ENCODE data around the gene SLC37A3. TPM values are rescaled to one million over a fixed set of nuclear protein-coding genes. Genes with fewer than 3 reads are reported as not detected.

SLC37A3 gene
- total and polyA plus RNA-seq, 2 donors (not counting 1 experiment from before 2014, with no cell fraction given), result 53.5 to 81.7 TPM

DNA sequence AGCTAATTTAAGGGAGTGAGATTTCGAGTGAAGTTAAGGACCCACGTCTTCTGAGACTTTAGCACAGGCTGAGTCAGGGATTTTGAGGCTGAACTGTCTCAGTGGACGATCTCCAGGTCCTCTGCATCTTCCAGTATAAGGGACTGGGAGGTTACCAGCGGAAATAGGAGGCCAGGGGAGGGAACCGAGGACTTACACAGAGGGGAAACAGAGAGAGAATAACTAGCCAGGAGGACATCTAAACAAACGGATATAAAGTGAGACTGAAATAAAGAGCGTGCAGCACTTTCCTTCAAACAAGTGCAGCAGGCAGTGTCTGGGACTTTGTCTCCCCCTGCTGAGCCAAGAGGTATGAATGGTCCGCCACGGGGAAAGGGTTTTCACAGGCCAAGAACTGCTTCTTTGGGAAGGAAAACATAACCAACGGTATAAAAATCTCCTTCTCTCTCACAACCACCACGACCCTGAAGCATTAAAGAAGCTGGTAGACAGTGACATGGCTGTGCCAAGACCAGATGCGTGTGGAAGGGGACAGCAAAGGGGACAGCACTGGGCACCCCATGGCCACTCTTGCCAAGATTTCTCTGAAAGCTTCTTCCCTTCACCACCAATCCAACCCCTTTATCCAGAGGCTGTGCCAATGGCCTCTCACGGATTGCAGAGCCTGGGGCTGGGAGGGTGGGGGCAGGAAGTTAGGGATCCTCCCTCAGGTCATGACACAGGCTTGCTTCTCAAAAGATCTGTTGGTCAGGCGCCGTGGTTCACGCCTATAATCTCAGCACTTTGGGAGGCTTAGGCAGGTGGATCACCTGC, 72.0 kb downstream of the SLC37A3 start:
- Histone ChIP-seq H3K36me3 (ENCODE audit: control insufficient read depth, insufficient read depth, low read length) (no peaks in the 10 kb centered on the region), H4K20me1 (ENCODE audit: control insufficient read depth, extremely low read depth, insufficient read depth, low read length) (no peaks in the 10 kb centered on the region), H3K9ac (ENCODE audit: insufficient read depth, low read length) (no peak overlapping the region), H3K4me3 (replicated peaks in 1 of 4; ENCODE audit: control extremely low read depth in 1 of 4, insufficient read depth in 1 of 4, low read depth in 3 of 4, low read length in 4 of 4) (peak overlapping the region in 2 of 4 experiments; percentile 1 to 5), H3K79me2 (ENCODE audit: control insufficient read depth, insufficient read depth, low read length) (no peaks in the 10 kb centered on the region), H3K9me3 (ENCODE audit: control insufficient read depth, insufficient read depth, low read depth, low read length) (no peaks in the 10 kb centered on the region), H3K27ac (ENCODE audit: insufficient read depth, low read length) (no peak overlapping the region), H3K27me3 (ENCODE audit: control insufficient read depth, insufficient read depth, low read length) (no peaks in the 10 kb centered on the region), H3K4me1 (ENCODE audit: control insufficient read depth, extremely low read depth, insufficient read depth, low read length) (no peaks in the 10 kb centered on the region), H3K4me2 (ENCODE audit: extremely low read depth, insufficient read depth, low read length) (peak overlapping the region; percentile 51), H2AFZ (ENCODE audit: low read length) (no peak overlapping the region)
- TF ChIP-seq, protein P1, sequence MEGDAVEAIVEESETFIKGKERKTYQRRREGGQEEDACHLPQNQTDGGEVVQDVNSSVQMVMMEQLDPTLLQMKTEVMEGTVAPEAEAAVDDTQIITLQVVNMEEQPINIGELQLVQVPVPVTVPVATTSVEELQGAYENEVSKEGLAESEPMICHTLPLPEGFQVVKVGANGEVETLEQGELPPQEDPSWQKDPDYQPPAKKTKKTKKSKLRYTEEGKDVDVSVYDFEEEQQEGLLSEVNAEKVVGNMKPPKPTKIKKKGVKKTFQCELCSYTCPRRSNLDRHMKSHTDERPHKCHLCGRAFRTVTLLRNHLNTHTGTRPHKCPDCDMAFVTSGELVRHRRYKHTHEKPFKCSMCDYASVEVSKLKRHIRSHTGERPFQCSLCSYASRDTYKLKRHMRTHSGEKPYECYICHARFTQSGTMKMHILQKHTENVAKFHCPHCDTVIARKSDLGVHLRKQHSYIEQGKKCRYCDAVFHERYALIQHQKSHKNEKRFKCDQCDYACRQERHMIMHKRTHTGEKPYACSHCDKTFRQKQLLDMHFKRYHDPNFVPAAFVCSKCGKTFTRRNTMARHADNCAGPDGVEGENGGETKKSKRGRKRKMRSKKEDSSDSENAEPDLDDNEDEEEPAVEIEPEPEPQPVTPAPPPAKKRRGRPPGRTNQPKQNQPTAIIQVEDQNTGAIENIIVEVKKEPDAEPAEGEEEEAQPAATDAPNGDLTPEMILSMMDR (conservative IDR thresholded peaks at IDR 0.05 in 1 of 2, IDR thresholded peaks at IDR 0.05 in 1 of 2; ENCODE audit: low read depth in 1 of 2, low read length in 2 of 2), result peak; percentile 87 to 93
- no peak for TF ChIP-seq EZH2 (IDR thresholded peaks at IDR 0.05; ENCODE audit: low read length, missing control alignments)
- peak; percentile 53 to 77 for DNase-seq (ENCODE audit: low read depth in 2 of 2)

DNA sequence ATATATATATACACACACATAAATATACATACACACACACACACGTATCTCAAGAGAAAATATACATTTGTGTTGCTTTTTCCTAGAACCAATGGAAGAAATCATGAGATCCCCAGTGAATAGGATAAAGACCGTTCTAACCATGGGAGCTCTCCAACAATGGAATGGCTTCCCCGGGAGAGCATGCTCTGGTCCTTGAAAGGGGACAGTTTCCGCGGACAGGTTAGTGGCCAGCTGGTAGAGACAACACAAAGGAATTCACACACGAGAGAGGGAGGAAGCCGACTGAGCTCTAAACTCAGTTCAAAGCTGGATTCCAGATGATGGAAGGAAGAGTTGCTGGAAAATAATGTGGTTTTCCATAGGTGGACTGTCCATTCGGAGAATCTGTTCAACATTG, 72.7 kb downstream of the SLC37A3 start:
- no peaks in the 10 kb centered on the region for H3K4me1 ChIP-seq (ENCODE audit: control insufficient read depth, extremely low read depth, insufficient read depth, low read length)
- no peak for DNase-seq (ENCODE audit: low read depth in 2 of 2)
- no peak overlapping the region for H3K9ac ChIP-seq (ENCODE audit: insufficient read depth, low read length)
- H2AFZ ChIP-seq (ENCODE audit: low read length), result no peak overlapping the region
- no peaks in the 10 kb centered on the region for H4K20me1 ChIP-seq (ENCODE audit: control insufficient read depth, extremely low read depth, insufficient read depth, low read length)
- no peak overlapping the region for H3K4me2 ChIP-seq (ENCODE audit: extremely low read depth, insufficient read depth, low read length)
- no peaks in the 10 kb centered on the region for H3K79me2 ChIP-seq (ENCODE audit: control insufficient read depth, insufficient read depth, low read length)
- H3K27ac ChIP-seq (ENCODE audit: insufficient read depth, low read length), result no peak overlapping the region
- H3K36me3 ChIP-seq (ENCODE audit: control insufficient read depth, insufficient read depth, low read length), result no peaks in the 10 kb centered on the region
- TF ChIP-seq, protein P1 (conservative IDR thresholded peaks at IDR 0.05 in 1 of 2, IDR thresholded peaks at IDR 0.05 in 1 of 2; ENCODE audit: low read depth in 1 of 2, low read length in 2 of 2), result no peak
- no peak for TF ChIP-seq EZH2 (IDR thresholded peaks at IDR 0.05; ENCODE audit: low read length, missing control alignments)
- H3K27me3 ChIP-seq (ENCODE audit: control insufficient read depth, insufficient read depth, low read length), result no peaks in the 10 kb centered on the region
- no peak overlapping the region for H3K4me3 ChIP-seq (replicated peaks in 1 of 4; ENCODE audit: control extremely low read depth in 1 of 4, insufficient read depth in 1 of 4, low read depth in 3 of 4, low read length in 4 of 4)
- no peaks in the 10 kb centered on the region for H3K9me3 ChIP-seq (ENCODE audit: control insufficient read depth, insufficient read depth, low read depth, low read length)

DNA sequence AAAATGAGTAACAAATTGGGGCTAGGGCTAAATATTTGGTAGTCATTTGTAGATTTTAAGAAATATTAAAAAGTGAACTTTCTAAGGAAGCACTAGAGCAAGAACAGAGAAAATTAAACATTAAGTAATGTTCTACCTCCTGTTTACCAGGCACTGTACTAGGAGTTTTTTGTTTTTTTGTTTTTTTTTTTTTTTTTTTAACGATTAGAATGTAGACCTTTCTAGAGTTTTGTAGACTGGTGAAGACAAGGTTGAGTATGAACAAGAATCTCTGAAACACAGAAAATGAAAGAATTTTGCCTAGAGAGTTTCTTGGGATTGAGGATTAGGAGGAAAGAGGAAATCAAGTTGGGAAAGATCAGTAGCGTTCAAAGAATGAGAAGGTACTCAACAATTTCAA, 73.6 kb downstream of the SLC37A3 start:
- no peak for DNase-seq (ENCODE audit: low read depth in 2 of 2)
- TF ChIP-seq EZH2 (IDR thresholded peaks at IDR 0.05; ENCODE audit: low read length, missing control alignments), result no peak
- TF ChIP-seq, protein P1 (conservative IDR thresholded peaks at IDR 0.05 in 1 of 2, IDR thresholded peaks at IDR 0.05 in 1 of 2; ENCODE audit: low read depth in 1 of 2, low read length in 2 of 2), result no peak
- Histone ChIP-seq H2AFZ (ENCODE audit: low read length) (no peak overlapping the region), H3K9me3 (ENCODE audit: control insufficient read depth, insufficient read depth, low read depth, low read length) (no peaks in the 10 kb centered on the region), H3K4me3 (replicated peaks in 1 of 4; ENCODE audit: control extremely low read depth in 1 of 4, insufficient read depth in 1 of 4, low read depth in 3 of 4, low read length in 4 of 4) (no peak overlapping the region), H4K20me1 (ENCODE audit: control insufficient read depth, extremely low read depth, insufficient read depth, low read length) (no peaks in the 10 kb centered on the region), H3K79me2 (ENCODE audit: control insufficient read depth, insufficient read depth, low read length) (no peaks in the 10 kb centered on the region), H3K4me2 (ENCODE audit: extremely low read depth, insufficient read depth, low read length) (no peak overlapping the region), H3K9ac (ENCODE audit: insufficient read depth, low read length) (no peak overlapping the region), H3K36me3 (ENCODE audit: control insufficient read depth, insufficient read depth, low read length) (no peaks in the 10 kb centered on the region), H3K4me1 (ENCODE audit: control insufficient read depth, extremely low read depth, insufficient read depth, low read length) (no peaks in the 10 kb centered on the region), H3K27me3 (ENCODE audit: control insufficient read depth, insufficient read depth, low read length) (no peaks in the 10 kb centered on the region), H3K27ac (ENCODE audit: insufficient read depth, low read length) (no peak overlapping the region)
